Body of pancreas (tissue), 4 donors: ENCODE results near the gene CTTNBP2NL. TPM values are rescaled to one million over a fixed set of nuclear protein-coding genes. Genes with fewer than 3 reads are reported as not detected.
"Not testable (repeated sequence)": the region's sequence is repeated elsewhere in the genome, so short reads cannot be mapped to it uniquely, and the experiment has no call there.

ENCODE experiments used
- ATAC-seq: fragments of 150-250 bp; one replicate; pipeline ENCODE4 v1.9.1; 2016
- DNase-seq, 4 donors: peaks; one replicate each; pipeline ENCODE4 v3.0.0-alpha.2; 2019
- H3K27ac ChIP-seq, 4 donors: fragments of 200-600 bp; sonication (generic); 1 replicate in 3 of 4; 2 replicates in 1 of 4; pipeline versions ENCODE4 v1.5.1 to v1.6.1; 2016 to 2019; ENCODE audit warnings: mild to moderate bottlenecking in 1 of 4, mixed read lengths in 1 of 4, moderate library complexity in 1 of 4
- H3K27me3 ChIP-seq, 2 donors: fragments of 200-600 bp; sonication (generic); one replicate each; pipeline ENCODE4 v1.6.0; 2016; ENCODE audit warnings: mild to moderate bottlenecking in 1 of 2
- H3K36me3 ChIP-seq, 2 donors: fragments of 200-600 bp; sonication (generic); replicated peaks in 1 of 2; 2 replicates each; pipeline ENCODE4 v1.5.1; 2016; ENCODE audit warnings: low read depth in 2 of 2; ENCODE audit not compliant: insufficient read depth in 1 of 2
- H3K4me1 ChIP-seq: fragments of 200-600 bp; sonication (generic); one replicate; pipeline ENCODE4 v1.6.0; 2016
- H3K4me3 ChIP-seq, 2 donors: fragments of 200-600 bp; sonication (generic); 1 replicate in 1 of 2; 2 replicates in 1 of 2; pipeline ENCODE4 v1.5.1; 2016 to 2019
- H3K9me3 ChIP-seq, 3 donors: fragments of 200-600 bp; sonication (generic); 1 replicate in 2 of 3; 2 replicates in 1 of 3; pipeline ENCODE4 v1.5.1; 2016
- CTCF ChIP-seq, 7 experiments: fragments of 450-650 bp in 4 of 7; fragments of 200-600 bp in 3 of 7; sonication (generic) in 3 of 7; IDR thresholded peaks; one replicate each; pipeline ENCODE4 v1.5.1; 2016 to 2019; ENCODE audit warnings: antibody characterized with exemption in 7 of 7
- POLR2A ChIP-seq, 3 donors: fragments of 450-650 bp; IDR thresholded peaks; one replicate each; pipeline ENCODE4 v1.6.1; 2016; ENCODE audit warnings: antibody characterized with exemption in 3 of 3, mild to moderate bottlenecking in 2 of 3
- WGBS, 2 donors: methylation state at CpG; one replicate each; pipeline ENCODE4 v1.1.5; 2017; 5-methylcytosine and 5-hydroxymethylcytosine counted together
- intact Hi-C: fragments of 100-400 bp; cut with DNase I; formaldehyde crosslinking; loops from one replicate; pipeline ENCODE4 v1.15.1; 2023
- total RNA-seq, 2 donors: library from RNA; depleted of rRNA; stranded (reverse); fragments of >200 nt; gene quantifications; one replicate each; pipeline ENCODE4 v1.1.0, GENCODE V29; 2016

The CTTNBP2NL gene
- total RNA-seq, 2 donors from 2014 or later = 8.6 to 15.2 TPM

- H3K27me3 ChIP-seq = no peaks in the 10 kb centered on the region
- 77 to 81% methylated on average over 1 of the region's 1 CpG for whole genome bisulfite sequencing, 2 donors
- intact Hi-C loops = no loop called here
- no peak for ATAC-seq
- no peaks in the 10 kb centered on the region for H3K4me1 ChIP-seq
- no peak overlapping the region for H3K4me3 ChIP-seq
- no peak for DNase-seq
- no peaks in the 10 kb centered on the region for H3K9me3 ChIP-seq
- H3K27ac ChIP-seq = no peak overlapping the region
- TF ChIP-seq POLR2A (IDR thresholded peaks at IDR 0.05) (no peak), CTCF (IDR thresholded peaks at IDR 0.05) (no peak)
- H3K36me3 ChIP-seq = no peaks in the 10 kb centered on the region
Measured at GRCh38 chr1:112429749-112430148, 33.7 kb downstream of the CTTNBP2NL start.

- H3K36me3 ChIP-seq = no peaks in the 10 kb centered on the region
- peak overlapping the region in 1 of 4 donors; percentile 27 for H3K27ac ChIP-seq
- no peak for TF ChIP-seq POLR2A (IDR thresholded peaks at IDR 0.05)
- TF ChIP-seq CTCF (IDR thresholded peaks at IDR 0.05) = no peak
- no peak overlapping the region for H3K4me3 ChIP-seq
- ATAC-seq (no peak), DNase-seq (no peak)
- intact Hi-C loops = no loop called here
- H3K4me1 ChIP-seq = no peaks in the 10 kb centered on the region
- H3K27me3 ChIP-seq = no peaks in the 10 kb centered on the region
- H3K9me3 ChIP-seq = no peaks in the 10 kb centered on the region
- 76 to 78% methylated on average over 1 of the region's 1 CpG for WGBS, 2 donors
Measured at GRCh38 chr1:112431038-112431437, 35.0 kb downstream of the CTTNBP2NL start.

- DNase-seq (no peak), ATAC-seq (no peak)
- Histone ChIP-seq H3K4me3 (no peak overlapping the region), H3K27ac (no peak overlapping the region), H3K27me3 (no peaks in the 10 kb centered on the region), H3K4me1 (peaks cover 11% of the 10 kb centered on the region), H3K36me3 (no peaks in the 10 kb centered on the region), H3K9me3 (no peaks in the 10 kb centered on the region)
- 60 to 64% methylated on average over 3 of the region's 3 CpGs for WGBS, 2 donors
- TF ChIP-seq POLR2A (IDR thresholded peaks at IDR 0.05) = no peak
- TF ChIP-seq CTCF (IDR thresholded peaks at IDR 0.05) = no peak
- intact Hi-C loops = no loop called here
Measured at GRCh38 chr1:112435448-112435847, 39.4 kb downstream of the CTTNBP2NL start.

- Histone ChIP-seq H3K36me3 (no peaks in the 10 kb centered on the region), H3K27ac (no peak overlapping the region), H3K9me3 (no peaks in the 10 kb centered on the region), H3K4me3 (no peak overlapping the region), H3K4me1 (peaks cover 11% of the 10 kb centered on the region), H3K27me3 (no peaks in the 10 kb centered on the region)
- WGBS, 2 donors = 97 to 99% methylated on average over 5 of the region's 5 CpGs
- TF ChIP-seq CTCF (IDR thresholded peaks at IDR 0.05) (no peak), POLR2A (IDR thresholded peaks at IDR 0.05) (no peak)
- DNase-seq = no peak
- intact Hi-C loops = no loop called here
- no peak for ATAC-seq
Measured at GRCh38 chr1:112436384-112437156, 40.6 kb downstream of the CTTNBP2NL start.

- H3K4me1 ChIP-seq = peaks cover 11% of the 10 kb centered on the region
- H3K9me3 ChIP-seq, DNase-seq, H3K4me3 ChIP-seq, H3K27me3 ChIP-seq, ATAC-seq, H3K27ac ChIP-seq, intact Hi-C loops, H3K36me3 ChIP-seq: not testable (repeated sequence)
- 58 to 77% methylated on average over 2 of the region's 2 CpGs for WGBS, 2 donors
Measured at GRCh38 chr1:112438156-112438555, 42.1 kb downstream of the CTTNBP2NL start.
